Superior temporal gyrus (tissue), 1 donor: ENCODE measurements around the gene SPATS1.
A peak's percentile ranks its signal among the peaks of the same experiment; 100 is the strongest.
"Not testable (repeated sequence)": the region's sequence is repeated elsewhere in the genome, so short reads cannot be mapped to it uniquely, and the experiment has no call there.

Source experiments
- DNase-seq: peaks from one replicate; pipeline ENCODE4 v3.0.0-alpha.2; 2016; ENCODE audit errors: extremely low spot score

Gene SPATS1

GRCh38 chr6:44341095-44341890 is 1.2 kb upstream of the SPATS1 start:
- DNase-seq, result no peak

GRCh38 chr6:44342052-44342451 is 398 bp upstream of the SPATS1 start:
- peak; percentile 57 for DNase-seq

GRCh38 chr6:44346818-44347217 is 4.4 kb downstream of the SPATS1 start:
- not testable (repeated sequence) for DNase-seq

- no peak for DNase-seq
Observed at GRCh38 chr6:44349904-44350649, 7.6 kb downstream of the SPATS1 start.

- DNase-seq, result not testable (repeated sequence)
Observed at GRCh38 chr6:44350650-44350994, 8.2 kb downstream of the SPATS1 start.

GRCh38 chr6:44352259-44352658 is 9.8 kb downstream of the SPATS1 start:
- no peak for DNase-seq

- no peak for DNase-seq
Observed at GRCh38 chr6:44353336-44353735, 10.9 kb downstream of the SPATS1 start.

GRCh38 chr6:44355640-44356039 is 13.2 kb downstream of the SPATS1 start:
- DNase-seq, result no peak

- no peak for DNase-seq
Observed at GRCh38 chr6:44356487-44356886, 14.0 kb downstream of the SPATS1 start.

GRCh38 chr6:44359973-44360372 is 17.5 kb downstream of the SPATS1 start:
- DNase-seq, result no peak

GRCh38 chr6:44361947-44362346 is 19.5 kb downstream of the SPATS1 start:
- peak; percentile 29 for DNase-seq

- DNase-seq, result no peak
Observed at GRCh38 chr6:44363377-44363926, 21.0 kb downstream of the SPATS1 start.

GRCh38 chr6:44366781-44367180 is 24.3 kb downstream of the SPATS1 start:
- no peak for DNase-seq

- DNase-seq, result no peak
Observed at GRCh38 chr6:44367681-44368080, 25.2 kb downstream of the SPATS1 start.

- DNase-seq, result no peak
Observed at GRCh38 chr6:44373051-44373450, 30.6 kb downstream of the SPATS1 start.

GRCh38 chr6:44373787-44374186 is 31.3 kb downstream of the SPATS1 start:
- no peak for DNase-seq

GRCh38 chr6:44375071-44375470 is 32.6 kb downstream of the SPATS1 start:
- DNase-seq, result no peak

GRCh38 chr6:44377484-44377883 is 35.0 kb downstream of the SPATS1 start:
- DNase-seq, result no peak

GRCh38 chr6:44377971-44378370 is 35.5 kb downstream of the SPATS1 start:
- DNase-seq, result no peak

- no peak for DNase-seq
Observed at GRCh38 chr6:44381739-44382138, 39.3 kb downstream of the SPATS1 start.

GRCh38 chr6:44386364-44386928 is 44.0 kb downstream of the SPATS1 start:
- no peak for DNase-seq

- DNase-seq, result peak; percentile 58
Observed at GRCh38 chr6:44386929-44387345, 44.5 kb downstream of the SPATS1 start.
